Liver (tissue), 9 donors: Measurements from ENCODE around the gene MAP7D3. TPM values are rescaled to one million over a fixed set of nuclear protein-coding genes. Genes with fewer than 3 reads are reported as not detected.

Experiments used
- DNase-seq: peaks from one replicate; pipeline ENCODE4 v3.0.0-alpha.2; 2017; ENCODE audit warnings: low spot score
- H3K27ac ChIP-seq, 2 donors: one replicate each; pipeline ENCODE4 v1.7.0; 2013; ENCODE audit warnings: inconsistent platforms in 2 of 2, low read length in 2 of 2, control low read depth in 1 of 2, low read depth in 1 of 2, mild to moderate bottlenecking in 1 of 2
- H3K27me3 ChIP-seq, 4 donors: one replicate each; pipeline versions ENCODE4 v1.6.1 to v1.7.0; 2013; ENCODE audit warnings: low read length in 3 of 4, inconsistent platforms in 1 of 4, mild to moderate bottlenecking in 1 of 4, moderate library complexity in 1 of 4; ENCODE audit not compliant: control insufficient read depth in 4 of 4, insufficient read depth in 4 of 4
- H3K36me3 ChIP-seq, 4 donors: one replicate each; pipeline versions ENCODE4 v1.6.1 to v1.7.0; 2013; ENCODE audit warnings: low read length in 3 of 4, mild to moderate bottlenecking in 3 of 4, low read depth in 1 of 4, moderate library complexity in 1 of 4; ENCODE audit not compliant: control insufficient read depth in 4 of 4, insufficient read depth in 3 of 4
- H3K4me1 ChIP-seq, 4 donors: one replicate each; pipeline versions ENCODE4 v1.6.1 to v1.7.0; 2013; ENCODE audit warnings: low read length in 3 of 4, mild to moderate bottlenecking in 3 of 4, moderate library complexity in 1 of 4; ENCODE audit not compliant: control insufficient read depth in 4 of 4, insufficient read depth in 4 of 4
- H3K4me3 ChIP-seq, 3 donors: one replicate each; pipeline versions ENCODE4 v1.6.1 to v1.7.0; 2013; ENCODE audit warnings: low read length in 3 of 3, control low read depth in 1 of 3, low read depth in 1 of 3, mild to moderate bottlenecking in 1 of 3
- H3K9ac ChIP-seq, 2 donors: one replicate each; pipeline ENCODE4 v1.7.0; 2013; ENCODE audit warnings: low read length in 2 of 2, mild to moderate bottlenecking in 2 of 2, moderate library complexity in 2 of 2, control low read depth in 1 of 2, low read depth in 1 of 2
- H3K9me3 ChIP-seq, 4 donors: one replicate each; pipeline versions ENCODE4 v1.6.1 to v1.7.0; 2013; ENCODE audit warnings: low read length in 3 of 4; ENCODE audit not compliant: control insufficient read depth in 4 of 4
- ATF3 ChIP-seq: IDR thresholded peaks from 2 replicates; pipeline ENCODE4 v1.6.1; 2016; ENCODE audit warnings: antibody characterized with exemption
- CTCF ChIP-seq: fragments of 150-350 bp; IDR thresholded peaks from 2 replicates; pipeline ENCODE4 v1.5.1; 2017; ENCODE audit warnings: improper control_type of control experiment, low read depth, low read length; ENCODE audit not compliant: missing input control
- EGR1 ChIP-seq, 2 donors: IDR thresholded peaks; 2 replicates each; pipeline ENCODE4 v1.6.1; 2016 to 2018; ENCODE audit warnings: antibody characterized with exemption in 2 of 2, low read depth in 2 of 2
- FOXA1 ChIP-seq: IDR thresholded peaks from 2 replicates; pipeline ENCODE4 v1.6.1; 2016; ENCODE audit warnings: antibody characterized with exemption
- FOXA2 ChIP-seq: IDR thresholded peaks from 2 replicates; pipeline ENCODE4 v1.6.1; 2016; ENCODE audit warnings: antibody characterized with exemption
- GABPA ChIP-seq, 2 donors: IDR thresholded peaks in 1 of 2; conservative IDR thresholded peaks in 1 of 2; 2 replicates each; pipeline ENCODE4 v1.6.1; 2016; ENCODE audit warnings: antibody characterized with exemption in 2 of 2, mild to moderate bottlenecking in 1 of 2, moderate library complexity in 1 of 2
- HNF4A ChIP-seq, 2 donors: conservative IDR thresholded peaks; 2 replicates each; pipeline ENCODE4 v1.6.1; 2016; ENCODE audit warnings: antibody characterized with exemption in 2 of 2, mild to moderate bottlenecking in 2 of 2
- HNF4G ChIP-seq: IDR thresholded peaks from 2 replicates; pipeline ENCODE4 v1.6.1; 2016; ENCODE audit warnings: antibody characterized with exemption
- JUND ChIP-seq, 2 donors: IDR thresholded peaks; 2 replicates each; pipeline ENCODE4 v1.6.1; 2016; ENCODE audit warnings: antibody characterized with exemption in 2 of 2
- MAX ChIP-seq: IDR thresholded peaks from 2 replicates; pipeline ENCODE4 v1.6.1; 2016; ENCODE audit warnings: antibody characterized with exemption
- NR2F2 ChIP-seq: IDR thresholded peaks from 2 replicates; pipeline ENCODE4 v1.6.1; 2016; ENCODE audit warnings: antibody characterized with exemption
- RAD21 ChIP-seq, 2 donors: IDR thresholded peaks; 2 replicates each; pipeline ENCODE4 v1.6.1; 2016; ENCODE audit warnings: antibody characterized with exemption in 2 of 2, mild to moderate bottlenecking in 2 of 2
- REST ChIP-seq: IDR thresholded peaks from 2 replicates; pipeline ENCODE4 v1.6.1; 2016; ENCODE audit warnings: antibody characterized with exemption, mild to moderate bottlenecking
- RXRA ChIP-seq, 2 donors: IDR thresholded peaks; 2 replicates each; pipeline ENCODE4 v1.6.1; 2017 to 2018; ENCODE audit warnings: antibody characterized with exemption in 2 of 2, mild to moderate bottlenecking in 1 of 2
- SP1 ChIP-seq: IDR thresholded peaks from 2 replicates; pipeline ENCODE4 v1.6.1; 2018; ENCODE audit warnings: antibody characterized with exemption, mild to moderate bottlenecking
- TAF1 ChIP-seq: conservative IDR thresholded peaks from 2 replicates; pipeline ENCODE4 v1.6.1; 2016; ENCODE audit warnings: antibody characterized with exemption, mild to moderate bottlenecking
- YY1 ChIP-seq: IDR thresholded peaks from 2 replicates; pipeline ENCODE4 v1.6.1; 2016; ENCODE audit warnings: antibody characterized with exemption, mild to moderate bottlenecking
- ZBTB33 ChIP-seq: IDR thresholded peaks from 2 replicates; pipeline ENCODE4 v1.6.1; 2016; ENCODE audit warnings: antibody characterized with exemption
- WGBS: extraction: QIAGEN DNeasy Blood & Tissue Kit; methylation state at CpG from one replicate; pipeline ENCODE4 v1.1.7; 2013; 5-methylcytosine and 5-hydroxymethylcytosine counted together
- polyA plus RNA-seq, 2 donors: library from polyadenylated mRNA; stranded (reverse) in 1 of 2; unstranded in 1 of 2; fragments of 200-250 nt in 1 of 2; fragments of >200 nt in 1 of 2; fragmentation: Nextera tagmentation in 1 of 2; extraction: Ambion mirVana in 1 of 2; gene quantifications; one replicate each; pipeline versions ENCODE4 v1.2.1 to v1.2.3, GENCODE V29; 2013 to 2015
- total RNA-seq, 2 donors: library from RNA; depleted of rRNA; stranded (reverse); fragments of >200 nt; gene quantifications; one replicate each; pipeline ENCODE4 v1.2.3, GENCODE V29; 2014
- donor health status: healthy.
- donor health status: healthy.
- donor health status: healthy.
- donor health status: healthy.
- donor health status: healthy.

The MAP7D3 gene
- total and polyA plus RNA-seq, 4 donors = 1.6 to 4.4 (median 3.1) TPM

- no peak for DNase-seq
- Histone ChIP-seq H3K4me1 (peaks cover 3 to 20% (median 10%) of the 10 kb centered on the region in 4 donors), H3K4me3 (no peak overlapping the region), H3K27me3 (no peaks in the 10 kb centered on the region), H3K36me3 (no peaks in the 10 kb centered on the region), H3K9ac (no peak overlapping the region), H3K27ac (peak overlapping the region in 1 of 2 donors; percentile 37), H3K9me3 (no peaks in the 10 kb centered on the region)
- TF ChIP-seq CTCF (no peak), EGR1 (IDR thresholded peaks at IDR 0.05; ENCODE audit: low read depth in 2 of 2) (no peak), YY1 (no peak), RAD21 (IDR thresholded peaks at IDR 0.05) (no peak), JUND (IDR thresholded peaks at IDR 0.05) (no peak), ZBTB33 (no peak), GABPA (IDR thresholded peaks at IDR 0.05 in 1 of 2, conservative IDR thresholded peaks at IDR 0.05 in 1 of 2) (no peak), REST (no peak), SP1 (no peak), FOXA1 (no peak), NR2F2 (no peak), FOXA2 (no peak), RXRA (IDR thresholded peaks at IDR 0.05) (no peak), HNF4A (conservative IDR thresholded peaks at IDR 0.05) (no peak), HNF4G (no peak), TAF1 (no peak), MAX (no peak), ATF3 (no peak)
- WGBS = 68% methylated on average over 4 of the region's 4 CpGs
Measured at GRCh38 chrX:136193771-136194170, 57.4 kb downstream of the MAP7D3 start.
